DMS 273 treated with DMSO at 0.1 percent for 48 hours (cell line): ENCODE measurements around the gene MYBPH.

Experiments
- DNase-seq: peaks from one replicate; lab custom pipeline; 2025; lab: John Stamatoyannopoulos, UW

Gene MYBPH

GRCh38 chr1:203178821-203179666 lies 3.4 kb upstream of the MYBPH start:
- no peak for DNase-seq

GRCh38 chr1:203178083-203178482 lies 2.5 kb upstream of the MYBPH start:
- DNase-seq: no peak

DNA sequence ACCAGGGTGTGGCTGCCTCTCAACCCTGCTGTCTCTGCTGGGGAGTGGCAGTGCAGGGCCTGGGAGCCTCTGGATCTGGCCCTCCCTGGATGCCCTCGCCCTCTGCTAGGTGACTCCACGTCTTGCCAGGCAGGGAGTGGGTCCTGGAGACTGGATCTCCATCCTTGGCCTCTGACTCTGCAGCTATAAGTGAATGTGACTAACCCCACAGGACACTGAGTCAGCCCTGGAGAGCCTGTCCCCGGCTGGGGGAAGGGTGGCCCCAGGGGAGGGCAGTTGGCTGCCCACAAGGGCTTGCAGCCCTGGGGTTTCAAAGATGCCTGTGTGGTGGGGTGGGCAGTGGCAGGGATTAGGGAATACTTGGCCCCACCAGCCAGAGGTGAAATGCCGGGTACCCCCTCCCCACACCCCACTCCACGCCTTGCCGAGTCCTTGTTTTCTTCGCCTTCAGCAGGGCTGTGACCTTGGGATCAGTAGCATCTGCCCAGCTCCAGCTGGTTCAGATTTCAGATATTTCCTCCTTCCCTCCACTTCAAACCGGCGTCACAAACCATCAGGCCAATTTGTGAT lies 1.9 kb upstream of the MYBPH start:
- DNase-seq: no peak

DNA sequence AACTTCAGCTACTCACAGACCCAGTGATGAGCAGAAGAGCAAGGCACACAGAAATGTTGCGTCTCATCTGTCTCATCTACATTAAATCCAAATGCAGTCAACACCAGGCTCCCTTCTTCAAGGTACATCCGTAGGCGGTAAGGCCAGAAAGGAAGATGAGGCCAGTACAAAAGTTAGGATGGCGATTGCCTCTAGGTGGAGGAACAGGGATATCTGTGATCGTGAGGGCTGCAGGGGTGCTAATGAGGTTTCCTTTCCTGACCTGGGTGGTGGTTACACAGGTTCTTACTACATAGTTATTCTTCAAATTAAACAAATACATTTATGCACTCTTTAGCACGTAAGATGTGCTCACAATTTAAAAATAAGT lies 1.4 kb upstream of the MYBPH start:
- no peak for DNase-seq

DNA sequence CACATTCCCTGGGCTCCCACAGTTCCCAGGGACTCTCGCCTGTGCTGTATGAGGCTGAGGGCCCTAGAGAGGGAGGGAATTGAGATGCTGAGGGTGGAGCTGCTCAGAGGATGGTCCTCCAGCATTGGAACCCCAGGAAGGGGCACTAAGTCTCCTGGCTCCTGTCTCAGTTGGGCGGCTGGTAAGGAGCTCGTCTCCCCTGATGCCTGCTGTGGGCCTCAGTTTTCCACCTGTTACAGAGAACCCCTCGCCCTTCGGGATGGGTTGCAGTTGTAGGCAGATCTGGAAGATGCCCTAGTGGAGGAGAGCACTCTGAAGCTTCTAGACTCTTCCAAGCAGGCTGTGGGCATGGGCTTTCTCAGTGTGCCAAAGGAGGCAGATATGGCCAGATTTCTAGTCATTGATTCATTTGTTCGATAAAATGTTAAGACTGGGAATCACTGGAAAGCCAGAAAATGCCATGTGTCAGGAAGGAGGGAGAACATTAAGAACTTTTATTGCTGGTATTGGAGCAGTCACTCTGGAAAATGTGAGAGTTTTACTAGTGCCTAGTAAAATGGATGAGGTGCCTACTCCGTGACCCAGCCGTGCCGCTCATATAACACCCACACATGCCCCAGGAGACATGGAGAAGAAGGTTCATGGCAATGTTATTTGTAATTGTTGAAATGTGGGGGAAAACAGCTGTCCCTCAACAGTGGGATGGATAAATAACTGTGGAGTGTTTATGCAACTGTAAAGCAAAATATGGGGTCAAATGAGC lies 828 bp upstream of the MYBPH start:
- no peak for DNase-seq

DNA sequence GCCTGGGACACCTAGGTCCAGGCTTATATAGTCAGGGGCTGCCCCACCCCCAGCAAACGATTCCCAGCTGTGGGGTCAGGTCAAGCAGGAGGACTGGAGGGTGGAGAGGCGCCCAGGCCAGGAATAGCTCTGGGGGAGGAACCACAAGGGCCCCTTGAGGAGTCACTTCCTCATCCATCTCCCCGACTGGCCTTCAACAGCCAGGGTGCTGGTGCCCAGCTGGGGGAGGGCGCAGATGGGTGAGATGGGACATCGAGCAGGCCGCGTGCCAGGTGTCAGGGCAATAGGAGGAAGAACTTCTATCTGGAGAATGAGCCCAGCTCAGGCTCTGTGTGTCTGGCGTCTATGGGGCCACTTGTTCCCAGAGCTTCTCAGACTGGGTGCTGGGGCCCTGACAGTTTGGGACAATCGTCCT lies 208 bp upstream of the MYBPH start:
- DNase-seq: no peak

- no peak for DNase-seq
Measured at GRCh38 chr1:203174324-203174985, 1.2 kb downstream of the MYBPH start.

DNA sequence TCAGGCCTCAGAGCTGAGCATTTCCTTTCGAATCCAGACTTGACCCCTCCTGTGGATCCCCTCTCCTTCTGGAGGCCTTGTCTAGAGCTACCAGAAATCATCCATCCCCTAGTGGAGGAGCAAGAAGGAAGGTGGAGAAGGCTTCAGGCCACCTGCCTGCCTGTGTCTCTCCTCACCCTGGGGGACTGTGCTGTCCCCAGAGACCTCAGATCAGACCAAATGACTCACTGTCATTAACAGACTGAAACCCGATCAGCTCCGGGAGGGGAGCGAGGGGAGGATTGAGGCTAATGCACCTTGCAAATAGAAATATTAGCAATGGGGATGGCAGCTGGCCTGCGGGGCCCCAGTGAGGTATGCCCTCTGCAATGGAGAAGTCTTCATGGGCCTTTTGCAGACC lies 2.1 kb downstream of the MYBPH start:
- DNase-seq: no peak

GRCh38 chr1:203173011-203173555 lies 2.5 kb downstream of the MYBPH start:
- no peak for DNase-seq

DNA sequence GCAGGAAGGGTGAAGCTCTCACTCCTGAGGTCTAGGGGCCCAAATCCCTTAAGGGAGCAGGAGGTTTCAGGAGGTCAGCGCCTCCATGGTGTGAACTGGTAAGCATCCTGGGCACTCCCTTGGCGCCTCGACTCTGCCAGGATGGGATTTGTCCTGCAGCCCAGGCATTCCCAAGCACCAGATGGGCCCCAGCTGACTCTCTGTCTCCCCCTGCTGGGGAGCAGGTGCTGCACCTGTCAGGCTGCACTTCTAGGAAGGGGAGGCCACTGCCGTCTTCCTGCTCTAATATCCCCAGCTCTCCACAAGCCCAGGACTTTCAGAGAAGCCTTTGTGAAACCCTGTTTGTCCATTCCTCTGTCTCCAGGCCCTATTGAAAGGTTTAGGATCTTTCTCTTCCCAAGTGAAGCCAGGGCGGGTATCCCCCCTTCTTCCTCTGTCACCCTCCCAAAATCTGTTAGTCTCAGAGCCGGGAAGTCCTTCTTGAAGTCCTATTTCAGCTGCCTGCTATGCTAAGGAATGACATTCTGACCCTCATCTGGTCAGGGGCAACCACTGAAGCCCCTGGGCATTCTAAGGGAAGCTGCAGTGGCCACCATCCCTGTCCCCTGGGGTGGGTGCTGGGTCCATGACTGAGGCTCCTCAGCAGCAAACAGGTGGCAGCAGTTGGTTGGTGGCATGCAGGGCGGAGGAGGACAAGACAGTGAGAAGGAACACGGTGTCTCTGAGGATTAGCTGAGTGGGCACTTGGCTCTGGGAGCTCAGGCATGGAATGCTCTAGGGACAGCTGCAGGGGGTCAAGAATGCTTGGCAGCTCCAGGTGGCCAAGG lies 3.2 kb downstream of the MYBPH start:
- DNase-seq: peak; percentile 69

DNA sequence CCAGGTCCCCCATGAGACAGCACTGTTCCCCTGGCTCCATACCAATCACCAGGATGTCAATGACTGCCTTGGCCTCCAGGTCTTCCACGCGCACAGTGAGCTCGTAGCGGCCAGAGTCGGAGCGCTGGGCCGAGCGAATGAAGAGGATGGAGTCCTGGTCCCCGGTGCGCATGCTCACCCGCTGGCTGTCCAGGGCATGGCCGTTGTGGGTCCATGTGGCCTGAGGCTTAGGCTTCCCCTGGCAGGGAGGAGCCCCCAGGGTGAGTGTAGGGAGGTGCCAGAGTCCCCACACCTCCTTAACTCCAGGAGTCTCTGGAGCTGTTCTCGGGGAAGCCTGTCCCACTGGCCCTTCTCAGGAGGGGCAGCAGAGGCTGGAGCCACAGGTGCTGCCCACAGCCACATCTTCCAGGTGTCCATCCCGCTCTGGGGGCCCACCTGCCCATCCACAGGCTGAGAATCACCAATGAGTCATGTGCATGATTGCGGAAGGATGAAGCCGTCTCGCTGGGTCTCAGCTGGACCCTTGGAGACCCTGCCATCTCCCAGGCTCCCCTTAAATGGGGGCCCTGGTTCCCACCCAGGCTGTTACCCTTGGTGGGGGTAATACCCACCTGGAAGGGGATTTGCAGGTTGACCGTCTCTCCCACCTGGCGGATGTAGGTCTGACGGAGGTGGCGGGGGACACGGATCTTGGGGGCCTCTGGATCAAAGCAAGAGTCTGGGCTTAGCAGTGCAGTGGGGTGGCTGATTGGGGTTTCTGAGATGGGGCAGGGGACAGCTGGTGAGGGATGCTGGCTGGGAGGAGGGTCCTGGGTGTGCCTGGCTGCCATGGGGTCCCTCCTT lies 4.1 kb downstream of the MYBPH start:
- no peak for DNase-seq

- no peak for DNase-seq
Measured at GRCh38 chr1:203170625-203171330, 4.8 kb downstream of the MYBPH start.

GRCh38 chr1:203169770-203170520 lies 5.7 kb downstream of the MYBPH start:
- no peak for DNase-seq

DNA sequence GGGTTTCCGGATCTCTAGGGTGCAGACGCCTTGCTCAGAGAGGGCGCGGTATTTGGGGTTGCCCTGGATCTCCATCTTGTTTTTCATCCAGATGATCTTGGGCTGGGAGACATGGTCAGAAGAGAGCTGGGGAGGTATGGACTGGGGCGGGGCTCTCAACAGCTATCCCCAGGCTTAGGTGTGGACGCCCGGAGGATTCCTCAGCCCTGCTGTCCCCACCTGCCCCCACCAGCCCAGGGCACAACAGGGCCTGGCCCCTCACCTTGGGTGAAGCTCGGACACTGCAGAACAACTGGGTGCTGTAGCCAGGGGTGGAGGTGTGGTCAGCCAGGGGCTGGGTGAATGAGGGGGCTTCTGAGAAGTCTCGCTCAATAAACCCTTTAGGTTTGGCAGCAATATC lies 6.6 kb downstream of the MYBPH start:
- DNase-seq: no peak

DNA sequence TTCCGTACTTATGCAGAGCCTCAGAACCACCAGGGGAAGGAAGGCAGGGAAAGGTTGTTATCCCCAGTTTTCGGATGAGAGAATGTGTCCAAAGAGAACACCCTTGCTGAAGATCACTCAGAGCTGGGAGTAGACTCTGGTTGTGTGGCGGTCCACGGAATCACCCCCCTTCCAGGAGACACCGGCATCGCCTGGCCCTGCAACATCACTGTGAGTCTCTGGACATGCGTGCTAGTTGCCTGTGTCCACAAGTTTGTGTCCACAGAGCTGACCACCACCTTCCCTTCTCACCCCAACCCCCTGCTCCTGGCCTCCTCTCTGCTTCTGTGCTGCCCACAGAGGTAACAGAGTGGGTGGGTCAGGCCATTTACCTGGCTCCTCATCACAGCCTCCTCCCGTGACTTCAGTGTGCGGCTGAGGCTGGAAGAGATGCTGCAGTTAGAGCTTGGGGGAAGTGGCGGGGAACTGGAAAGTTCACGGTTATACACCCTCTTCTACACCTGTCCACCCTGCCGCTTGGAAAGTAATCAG lies 7.3 kb downstream of the MYBPH start:
- DNase-seq: no peak

DNA sequence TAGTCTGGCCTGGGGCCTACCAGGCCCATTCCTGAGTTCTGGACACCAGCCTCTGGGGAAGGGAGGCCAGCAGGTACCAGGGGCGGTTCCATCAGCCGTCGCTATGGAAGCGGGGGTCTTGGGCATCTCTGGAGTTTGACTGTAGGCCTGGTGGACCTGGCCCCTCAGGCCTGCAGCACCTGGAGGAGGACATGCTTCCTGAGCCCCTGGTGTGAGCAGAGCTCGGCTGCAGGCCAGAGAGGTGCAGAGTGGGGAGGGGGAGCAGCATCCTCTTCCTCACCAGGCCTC lies 7.8 kb downstream of the MYBPH start:
- DNase-seq: no peak

DNA sequence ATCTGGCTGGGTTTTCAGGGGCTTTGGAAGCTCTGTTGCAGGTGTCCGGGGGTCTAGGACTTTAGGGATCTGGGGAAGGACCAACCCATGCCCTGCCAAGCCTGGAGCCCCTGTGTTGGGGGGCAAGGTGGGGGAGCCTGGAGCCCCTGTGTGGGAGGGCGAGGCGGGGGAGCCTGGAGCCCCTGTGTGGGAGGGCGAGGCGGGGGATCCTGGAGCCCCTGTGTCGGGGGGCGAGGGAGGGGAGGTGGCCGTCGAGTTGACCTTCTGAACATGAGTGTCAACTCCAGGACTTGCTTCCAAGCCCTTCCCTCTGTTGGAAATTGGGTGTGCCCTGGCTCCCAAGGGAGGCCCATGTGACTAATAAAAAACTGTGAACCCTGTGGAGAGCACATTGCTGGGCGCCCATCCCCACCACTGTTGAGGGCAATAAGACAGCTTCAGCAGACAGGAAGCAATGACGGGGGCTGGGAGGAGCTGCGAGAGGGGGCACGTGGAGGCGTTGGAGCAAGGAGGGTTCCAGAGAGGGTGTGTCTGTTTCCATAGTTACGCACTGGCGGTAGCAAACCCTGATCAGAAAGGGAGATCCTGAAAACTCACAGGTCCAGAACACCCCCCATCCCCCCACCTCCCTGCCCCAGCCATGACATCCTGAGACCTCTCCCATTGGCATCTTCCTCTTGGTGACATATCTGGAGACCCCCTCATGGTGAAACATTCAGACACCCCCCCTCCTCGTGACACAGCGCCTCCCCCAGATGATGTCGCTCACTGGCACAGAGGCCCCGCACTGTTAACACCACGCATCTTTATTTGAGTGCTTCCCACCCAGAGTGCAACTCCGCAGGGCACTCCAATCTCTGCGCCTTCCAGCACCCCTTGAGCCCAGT lies 8.4 kb downstream of the MYBPH start:
- DNase-seq: no peak
